IMR-90 (cell line): ENCODE data around the gene IL17F. TPM values are rescaled to one million over a fixed set of nuclear protein-coding genes. Genes with fewer than 3 reads are reported as not detected.

ENCODE experiments used
- ATAC-seq: fragments of 200-7000 bp; cut with Tn5 transposase; 2 replicates; pipeline ENCODE4 v1.9.1; 2020; ENCODE audit warnings: low read depth, mild to moderate bottlenecking, moderate library complexity
- BruUV-seq: library from RNA; stranded (reverse); fragments of 400-500 nt; replicated peaks from 2 replicates; lab custom pipeline; 2021; lab: Mats Ljungman, UMichigan
- CTCF ChIA-PET: fragments of 300-600 bp; formaldehyde crosslinking; extraction: SDS; loops from one replicate; lab custom pipeline; 2021; ENCODE audit warnings: antibody characterized with exemption; lab: Yijun Ruan, JAX
- POLR2A ChIA-PET: fragments of 300-600 bp; sonication (Branson Sonifier 250); formaldehyde crosslinking; loops from one replicate; lab custom pipeline; 2022; ENCODE audit warnings: antibody characterized with exemption; ENCODE audit not compliant: unreplicated experiment; lab: Charles Lee
- DNase-seq: peaks from one replicate; pipeline ENCODE4 v3.0.0; 2013
- H2AFZ ChIP-seq: replicated peaks from 2 replicates; pipeline ENCODE3; 2013; ENCODE audit warnings: low read length, mild to moderate bottlenecking; ENCODE audit not compliant: poor library complexity
- H2AK5ac ChIP-seq: 2 replicates; pipeline ENCODE4 v1.6.1; 2013; ENCODE audit warnings: low read depth, low read length, inconsistent platforms
- H2AK9ac ChIP-seq: replicated peaks from 2 replicates; pipeline ENCODE3; 2013; ENCODE audit warnings: mild to moderate bottlenecking, low read depth, low read length, moderate library complexity; ENCODE audit not compliant: poor library complexity
- H2BK120ac ChIP-seq: 2 replicates; pipeline ENCODE4 v1.6.1; 2013; ENCODE audit warnings: low read depth, low read length, inconsistent platforms
- H2BK15ac ChIP-seq: 3 replicates; pipeline ENCODE4 v1.6.1; 2013; ENCODE audit warnings: low read depth, low read length, inconsistent platforms
- H2BK20ac ChIP-seq: 2 replicates; pipeline ENCODE4 v1.6.1; 2013; ENCODE audit warnings: low read depth, mild to moderate bottlenecking, inconsistent platforms, low read length, moderate library complexity
- H2BK5ac ChIP-seq: 2 replicates; pipeline ENCODE4 v1.6.1; 2013; ENCODE audit warnings: mild to moderate bottlenecking, low read depth, low read length, inconsistent platforms; ENCODE audit not compliant: poor library complexity, severe bottlenecking
- H3K14ac ChIP-seq: replicated peaks from 2 replicates; pipeline ENCODE4 v1.6.1; 2013; ENCODE audit warnings: low read depth, low read length, inconsistent platforms
- H3K18ac ChIP-seq: 2 replicates; pipeline ENCODE4 v1.6.1; 2013; ENCODE audit warnings: low read depth, low read length, control low read depth
- H3K23ac ChIP-seq: 2 replicates; pipeline ENCODE4 v1.6.1; 2013; ENCODE audit warnings: low read depth, low read length, inconsistent platforms
- H3K27ac ChIP-seq: 2 replicates; pipeline ENCODE4 v1.5.1; 2013; ENCODE audit warnings: mild to moderate bottlenecking, control low read depth, low read length; ENCODE audit not compliant: insufficient read depth
- H3K27me3 ChIP-seq: 2 replicates; pipeline ENCODE4 v1.6.1; 2013; ENCODE audit warnings: low read length; ENCODE audit not compliant: control insufficient read depth, insufficient read depth
- H3K36me3 ChIP-seq: 2 replicates; pipeline ENCODE4 v1.6.1; 2013; ENCODE audit warnings: low read length, mixed read lengths; ENCODE audit not compliant: control insufficient read depth, insufficient read depth
- H3K4ac ChIP-seq: 2 replicates; pipeline ENCODE4 v1.6.1; 2013; ENCODE audit warnings: low read depth, low read length, inconsistent platforms
- H3K4me1 ChIP-seq: 2 replicates; pipeline ENCODE4 v1.6.1; 2013; ENCODE audit warnings: low read length, mixed read lengths; ENCODE audit not compliant: control insufficient read depth, insufficient read depth
- H3K4me2 ChIP-seq: 2 replicates; pipeline ENCODE4 v1.6.1; 2013; ENCODE audit warnings: low read depth, mild to moderate bottlenecking, control low read depth, low read length, moderate library complexity
- H3K4me3 ChIP-seq: 2 replicates; pipeline ENCODE4 v1.5.1; 2013; ENCODE audit warnings: low read depth, mild to moderate bottlenecking, control low read depth, low read length, moderate library complexity; ENCODE audit not compliant: insufficient read depth
- H3K56ac ChIP-seq: 2 replicates; pipeline ENCODE4 v1.6.1; 2013; ENCODE audit warnings: low read length, inconsistent platforms; ENCODE audit not compliant: insufficient read depth; ENCODE audit errors: extremely low read depth
- H3K79me1 ChIP-seq, 2 experiments: 2 replicates each; pipeline ENCODE4 v1.6.1; 2013; ENCODE audit warnings: low read length in 2 of 2, inconsistent platforms in 1 of 2, low read depth in 1 of 2
- H3K9ac ChIP-seq: 2 replicates; pipeline ENCODE4 v1.6.1; 2013; ENCODE audit warnings: low read depth, low read length, control low read depth
- H3K9me1 ChIP-seq: 2 replicates; pipeline ENCODE4 v1.6.1; 2013; ENCODE audit warnings: low read length, inconsistent platforms; ENCODE audit not compliant: insufficient read depth
- H3K9me3 ChIP-seq: 2 replicates; pipeline ENCODE4 v1.6.1; 2013; ENCODE audit warnings: low read length; ENCODE audit not compliant: control insufficient read depth, insufficient read depth
- H4K20me1 ChIP-seq: 2 replicates; pipeline ENCODE4 v1.6.1; 2013; ENCODE audit warnings: low read length, inconsistent platforms; ENCODE audit not compliant: insufficient read depth
- H4K5ac ChIP-seq: 2 replicates; pipeline ENCODE4 v1.6.1; 2013; ENCODE audit warnings: mild to moderate bottlenecking, low read depth, low read length, control low read depth
- H4K8ac ChIP-seq, 2 experiments: 2 replicates each; pipeline ENCODE4 v1.6.1; 2013; ENCODE audit warnings: low read depth in 2 of 2, low read length in 2 of 2, control low read depth in 1 of 2, inconsistent platforms in 1 of 2
- H4K91ac ChIP-seq: 2 replicates; pipeline ENCODE4 v1.6.1; 2013; ENCODE audit warnings: low read depth, low read length, inconsistent platforms; ENCODE audit not compliant: insufficient read depth
- BHLHE40 ChIP-seq: fragments of 150-350 bp; IDR thresholded peaks from 2 replicates; pipeline ENCODE4 v1.6.1; 2016; ENCODE audit warnings: mild to moderate bottlenecking, low read depth, low read length
- CEBPB ChIP-seq: IDR thresholded peaks from 2 replicates; pipeline ENCODE4 v1.6.1; 2012; ENCODE audit warnings: low read depth, low read length, improper control_type of control experiment
- CHD1 ChIP-seq: IDR thresholded peaks from 2 replicates; pipeline ENCODE4 v1.6.1; 2012; ENCODE audit warnings: low read depth, low read length, improper control_type of control experiment
- CTCF ChIP-seq: conservative IDR thresholded peaks from 2 replicates; pipeline ENCODE4 v1.5.1; 2012; ENCODE audit warnings: mild to moderate bottlenecking, low read depth, low read length, improper control_type of control experiment
- ELK1 ChIP-seq: fragments of 150-350 bp; IDR thresholded peaks from 2 replicates; pipeline ENCODE4 v1.6.1; 2016; ENCODE audit warnings: low read depth, mild to moderate bottlenecking, low read length, moderate library complexity, borderline replicate concordance
- FOS ChIP-seq: fragments of 150-350 bp; IDR thresholded peaks from 2 replicates; pipeline ENCODE4 v1.6.1; 2016; ENCODE audit warnings: low read depth, low read length
- MAFK ChIP-seq: IDR thresholded peaks from 2 replicates; pipeline ENCODE4 v1.6.1; 2012; ENCODE audit warnings: low read depth, low read length, improper control_type of control experiment
- MXI1 ChIP-seq: IDR thresholded peaks from 2 replicates; pipeline ENCODE4 v1.6.1; 2012; ENCODE audit warnings: low read depth, mild to moderate bottlenecking, low read length, moderate library complexity, borderline replicate concordance
- NFE2L2 ChIP-seq: fragments of 150-350 bp; IDR thresholded peaks from 2 replicates; pipeline ENCODE4 v1.6.1; 2016; ENCODE audit warnings: low read depth, mild to moderate bottlenecking, low read length
- POLR2A ChIP-seq: IDR thresholded peaks from 2 replicates; pipeline ENCODE4 v1.6.1; 2012; ENCODE audit warnings: mild to moderate bottlenecking, low read depth, low read length
- RAD21 ChIP-seq: IDR thresholded peaks from 2 replicates; pipeline ENCODE4 v1.6.1; 2012; ENCODE audit warnings: low read length, improper control_type of control experiment
- RCOR1 ChIP-seq: IDR thresholded peaks from 2 replicates; pipeline ENCODE4 v1.6.1; 2012; ENCODE audit warnings: mild to moderate bottlenecking, low read length, improper control_type of control experiment; ENCODE audit not compliant: insufficient replicate concordance
- RFX5 ChIP-seq: IDR thresholded peaks from 2 replicates; pipeline ENCODE4 v1.8.0; 2012; ENCODE audit warnings: low read depth, mild to moderate bottlenecking, low read length, moderate library complexity
- SMC3 ChIP-seq: fragments of 150-350 bp; IDR thresholded peaks from 2 replicates; pipeline ENCODE4 v1.6.1; 2016; ENCODE audit warnings: low read depth, mild to moderate bottlenecking, antibody characterized with exemption, low read length, moderate library complexity
- USF2 ChIP-seq: fragments of 150-350 bp; IDR thresholded peaks from 2 replicates; pipeline ENCODE4 v1.6.1; 2017; ENCODE audit warnings: mild to moderate bottlenecking, antibody characterized with exemption, low read length, low read depth
- WGBS, 2 experiments: methylation state at CpG; one replicate each; pipeline versions ENCODE4 v1.1.5 to v1.1.7; 2013; ENCODE audit warnings: missing lambda C conversion rate in 2 of 2; ENCODE audit not compliant: insufficient read length in 1 of 2; ENCODE audit errors: extremely low coverage in 2 of 2; 5-methylcytosine and 5-hydroxymethylcytosine counted together
- dilution Hi-C: fragments of 300-500 bp; cut with HindIII; formaldehyde crosslinking; loops from one replicate; pipeline ENCODE4 v1.14.3; 2018; ENCODE audit warnings: low sequenced_read_pairs; ENCODE audit not compliant: unreplicated experiment
- in situ Hi-C: fragments of 300-500 bp; cut with MboI; formaldehyde crosslinking; loops from 3 replicates; pipeline ENCODE4 v1.14.3; 2019; ENCODE audit warnings: low sequenced_read_pairs, inconsistent platforms, mixed read lengths
- intact Hi-C: fragments of 100-400 bp; cut with micrococcal nuclease; formaldehyde crosslinking; loops from 2 replicates; pipeline ENCODE4 v1.10.0; 2022
- polyA plus RNA-seq, 3 experiments: library from polyadenylated mRNA; depleted of rRNA; stranded (reverse); fragments of >200 nt; gene quantifications; 2 replicates each; pipeline ENCODE4 v1.2.3, GENCODE V29; 2012; ENCODE audit warnings: low replicate concordance in 1 of 3
- total RNA-seq: library from RNA; depleted of rRNA; stranded (reverse); fragments of >200 nt; gene quantifications from 2 replicates; pipeline ENCODE4 v1.2.3, GENCODE V29; 2012

Gene IL17F
- total and polyA plus RNA-seq, 2 of the 4 experiments (the other 2 are of a cell fraction): not detected

- Histone ChIP-seq H3K27ac (no peak overlapping the region), H3K4me1 (no peaks in the 10 kb centered on the region), H2BK120ac (no peak overlapping the region), H4K8ac (no peak overlapping the region), H3K9me3 (no peaks in the 10 kb centered on the region), H3K4me3 (no peak overlapping the region), H2BK20ac (no peak overlapping the region), H3K9ac (no peak overlapping the region), H3K79me1 (no peaks in the 10 kb centered on the region), H4K5ac (no peak overlapping the region), H2BK15ac (no peak overlapping the region), H2BK5ac (no peak overlapping the region), H2AK9ac (no peak overlapping the region), H3K23ac (no peak overlapping the region), H2AFZ (no peak overlapping the region), H3K4me2 (no peak overlapping the region), H3K14ac (no peak overlapping the region), H3K27me3 (peaks cover 11% of the 10 kb centered on the region), H2AK5ac (no peak overlapping the region), H3K18ac (no peak overlapping the region), H3K36me3 (no peaks in the 10 kb centered on the region), H4K91ac (no peak overlapping the region), H3K4ac (no peak overlapping the region), H4K20me1 (no peaks in the 10 kb centered on the region), H3K56ac (no peak overlapping the region), H3K9me1 (no peaks in the 10 kb centered on the region)
- ATAC-seq (no peak), DNase-seq (peak; percentile 20)
- 82% methylated on average over 2 of the region's 4 CpGs; no CpG with 5 or more reads in 1 of the 2 experiments for WGBS, 2 experiments
- ChIA-PET POLR2A (no interaction called here), CTCF (interaction anchor here (1.6 kb wide), 1 partner anchor 9 kb away, joined by 3 read pairs; no protein-coding TSS in a partner anchor)
- in situ Hi-C loops (no loop called here), intact Hi-C loops (no loop called here), dilution Hi-C loops (no loop called here)
- TF ChIP-seq NFE2L2 (no peak), CEBPB (no peak), CTCF (no peak), CHD1 (no peak), RCOR1 (no peak), ELK1 (no peak), RAD21 (no peak), FOS (no peak), MAFK (no peak), RFX5 (no peak), MXI1 (no peak), POLR2A (no peak), BHLHE40 (no peak), USF2 (no peak), SMC3 (no peak)
- BruUV-seq: no TSS peak
Measured at GRCh38 chr6:52243282-52243893, 912 bp downstream of the IL17F start.
